ENCODE results near the gene ADRA2B. TPM values are rescaled to one million over a fixed set of nuclear protein-coding genes. Genes with fewer than 3 reads are reported as not detected.
"Not testable (repeated sequence)": the region's sequence is repeated elsewhere in the genome, so short reads cannot be mapped to it uniquely, and the experiment has no call there.

The ADRA2B gene
- total RNA-seq, 1 donor from 2014 or later: 0.21 TPM

GRCh38 chr2:96067902-96068581, 48.3 kb downstream of the ADRA2B start:
- H3K4me1 Mint-ChIP-seq; DNase-seq; H3K4me3 Mint-ChIP-seq; H3K27me3 Mint-ChIP-seq; H3K27ac Mint-ChIP-seq; H3K36me3 Mint-ChIP-seq (ENCODE audit: low read depth); H3K9me3 Mint-ChIP-seq; intact Hi-C loops (cut with micrococcal nuclease): not testable (repeated sequence)

- H3K27me3 Mint-ChIP-seq; DNase-seq; H3K36me3 Mint-ChIP-seq (ENCODE audit: low read depth); H3K27ac Mint-ChIP-seq; H3K4me3 Mint-ChIP-seq; intact Hi-C loops (cut with micrococcal nuclease); H3K9me3 Mint-ChIP-seq; H3K4me1 Mint-ChIP-seq: not testable (repeated sequence)
These were observed 49.2 kb downstream of the ADRA2B start for GRCh38 chr2:96067098-96067660.

GRCh38 chr2:96066511-96066910, 49.9 kb downstream of the ADRA2B start:
- H3K4me3 Mint-ChIP-seq; H3K4me1 Mint-ChIP-seq; intact Hi-C loops (cut with micrococcal nuclease); H3K36me3 Mint-ChIP-seq (ENCODE audit: low read depth); H3K27me3 Mint-ChIP-seq; H3K27ac Mint-ChIP-seq; H3K9me3 Mint-ChIP-seq: not testable (repeated sequence)
- DNase-seq: peak; percentile 51

GRCh38 chr2:96065954-96066353, 50.4 kb downstream of the ADRA2B start:
- H3K4me1 Mint-ChIP-seq; H3K36me3 Mint-ChIP-seq (ENCODE audit: low read depth); intact Hi-C loops (cut with micrococcal nuclease); H3K27me3 Mint-ChIP-seq; H3K4me3 Mint-ChIP-seq; H3K27ac Mint-ChIP-seq; H3K9me3 Mint-ChIP-seq: not testable (repeated sequence)
- DNase-seq: peak; percentile 53

GRCh38 chr2:96065381-96065930, 50.9 kb downstream of the ADRA2B start:
- peak; percentile 42 for DNase-seq
- H3K27ac Mint-ChIP-seq: no peak overlapping the region

DNA sequence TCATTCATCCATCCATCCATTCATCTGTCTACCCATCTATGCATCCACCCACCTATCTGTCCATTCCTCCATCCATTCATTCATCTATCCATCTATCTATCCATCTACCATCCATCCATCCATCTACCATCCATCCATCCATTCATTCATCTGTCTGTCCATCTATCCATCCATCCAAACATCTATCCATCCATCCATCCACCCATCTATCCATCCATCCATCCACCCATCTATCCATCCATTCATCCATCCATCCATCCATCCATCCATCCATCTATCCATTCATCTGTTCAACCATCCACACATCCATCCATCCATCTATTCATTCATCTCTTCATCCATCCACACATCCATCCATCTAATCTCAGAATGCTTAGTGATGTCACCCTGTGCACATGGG, 51.6 kb downstream of the ADRA2B start:
- H3K27ac Mint-ChIP-seq; H3K4me3 Mint-ChIP-seq; H3K36me3 Mint-ChIP-seq (ENCODE audit: low read depth); intact Hi-C loops (cut with micrococcal nuclease); H3K4me1 Mint-ChIP-seq; H3K27me3 Mint-ChIP-seq; DNase-seq; H3K9me3 Mint-ChIP-seq: not testable (repeated sequence)

More at GRCh38 chr2:96065381-96065930, 50.9 kb downstream of the ADRA2B start:
- H3K36me3 Mint-ChIP-seq (ENCODE audit: low read depth): no peaks in the 10 kb centered on the region
- H3K27me3 Mint-ChIP-seq: no peaks in the 10 kb centered on the region
- H3K9me3 Mint-ChIP-seq: no peaks in the 10 kb centered on the region
- intact Hi-C loops (cut with micrococcal nuclease): no loop called here
- no peak overlapping the region for H3K4me3 Mint-ChIP-seq
- H3K4me1 Mint-ChIP-seq: no peaks in the 10 kb centered on the region

DNA sequence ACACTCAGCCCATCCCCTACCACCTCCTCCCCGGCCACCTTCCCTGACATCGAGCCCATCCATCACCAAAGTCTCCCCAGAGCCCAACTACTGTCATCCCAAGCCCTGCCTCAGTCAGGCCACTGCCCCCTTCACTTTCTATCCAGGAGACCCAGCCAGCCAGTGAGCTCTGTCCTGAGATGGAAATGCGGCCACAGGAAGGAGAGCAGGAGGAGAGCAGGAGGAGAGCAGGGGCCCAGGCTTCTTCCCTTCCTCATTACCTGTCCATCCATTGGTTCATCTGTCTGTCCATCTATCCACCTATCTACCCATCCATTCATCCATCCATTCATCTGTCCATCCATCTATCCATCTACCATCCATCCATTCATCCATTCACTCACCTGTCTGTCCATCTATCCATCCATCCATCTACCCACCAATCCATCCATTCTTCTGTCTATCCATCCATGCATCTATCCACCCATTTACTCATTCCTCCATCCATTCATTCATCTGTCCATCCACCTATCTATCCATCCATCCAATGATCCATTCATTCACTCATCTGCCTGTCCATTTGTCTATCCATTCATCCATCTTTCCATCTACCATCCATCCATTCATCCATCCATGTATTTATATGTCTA, 52.2 kb downstream of the ADRA2B start:
- H3K36me3 Mint-ChIP-seq (ENCODE audit: low read depth); H3K27ac Mint-ChIP-seq; intact Hi-C loops (cut with micrococcal nuclease); H3K4me3 Mint-ChIP-seq; DNase-seq; H3K4me1 Mint-ChIP-seq; H3K9me3 Mint-ChIP-seq; H3K27me3 Mint-ChIP-seq: not testable (repeated sequence)

GRCh38 chr2:96063116-96063899, 53.1 kb downstream of the ADRA2B start:
- H3K27me3 Mint-ChIP-seq; H3K4me3 Mint-ChIP-seq; H3K4me1 Mint-ChIP-seq; H3K27ac Mint-ChIP-seq; H3K9me3 Mint-ChIP-seq; H3K36me3 Mint-ChIP-seq (ENCODE audit: low read depth); intact Hi-C loops (cut with micrococcal nuclease): not testable (repeated sequence)
- peak; percentile 62 for DNase-seq

Other genes starting within 250 kb of the ADRA2B start
- gene ANKRD36C, start 124.7 kb downstream of the ADRA2B start, total RNA-seq: 55.6 and 59.7 TPM in 2 replicates
- gene GPAT2, start 81.7 kb downstream of the ADRA2B start, total RNA-seq: 20.4 and 22.6 TPM in 2 replicates
- 2.4 and 3.4 TPM in 2 replicates for gene ASTL, start 21.9 kb upstream of the ADRA2B start, total RNA-seq
- gene DUSP2, start 28.9 kb upstream of the ADRA2B start, total RNA-seq: 436 and 445 TPM in 2 replicates
- gene STARD7, start 92.3 kb upstream of the ADRA2B start, total RNA-seq: 212 and 217 TPM in 2 replicates
- 31.6 and 33.1 TPM in 2 replicates for gene TMEM127, start 149.4 kb upstream of the ADRA2B start, total RNA-seq
- gene CIAO1, start 149.7 kb upstream of the ADRA2B start, total RNA-seq: 105 and 110 TPM in 2 replicates
- gene SNRNP200, start 189.0 kb upstream of the ADRA2B start, total RNA-seq: 197 and 203 TPM in 2 replicates
- 51.4 and 53.9 TPM in 2 replicates for gene ITPRIPL1, start 208.7 kb upstream of the ADRA2B start, total RNA-seq
- gene NCAPH, start 219.2 kb upstream of the ADRA2B start, total RNA-seq: 59.0 and 62.2 TPM in 2 replicates

Measured in activated CD4-positive, alpha-beta T cell treated with anti-CD3 and anti-CD28 coated beads, Interleukin-2, amount 10 ng/mL, durations not matched to agents 24 days and 14 days (primary cell).